GM19372 (cell line): ENCODE data around the gene INPP4A.

Experiments used
- ATAC-seq: cut with Tn5 transposase; IDR thresholded peaks from one replicate; pipeline ENCODE4 v1.9.1; 2021; ENCODE audit warnings: mild to moderate bottlenecking, low read depth, moderate library complexity; ENCODE audit not compliant: unreplicated experiment

Gene INPP4A

DNA sequence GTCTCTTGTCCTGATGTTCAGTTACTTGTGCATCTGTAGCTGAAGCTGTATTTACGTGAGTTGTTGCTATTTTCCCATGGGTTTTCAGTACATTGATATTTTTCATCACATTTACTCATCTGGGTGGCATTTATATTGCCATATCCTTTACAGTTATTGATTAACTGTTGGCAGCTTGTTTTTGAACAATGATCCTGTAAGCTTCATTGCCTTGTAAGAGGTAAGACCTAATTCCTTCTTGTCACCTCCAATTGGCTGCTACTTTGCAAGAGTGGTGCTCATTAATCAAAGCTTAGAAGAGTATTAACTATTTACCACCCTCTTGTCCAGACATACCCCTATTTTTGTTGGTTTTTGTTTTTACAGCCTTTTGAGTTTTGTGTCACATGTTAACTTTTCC lies 88.9 kb downstream of the INPP4A start:
- ATAC-seq, result no peak

DNA sequence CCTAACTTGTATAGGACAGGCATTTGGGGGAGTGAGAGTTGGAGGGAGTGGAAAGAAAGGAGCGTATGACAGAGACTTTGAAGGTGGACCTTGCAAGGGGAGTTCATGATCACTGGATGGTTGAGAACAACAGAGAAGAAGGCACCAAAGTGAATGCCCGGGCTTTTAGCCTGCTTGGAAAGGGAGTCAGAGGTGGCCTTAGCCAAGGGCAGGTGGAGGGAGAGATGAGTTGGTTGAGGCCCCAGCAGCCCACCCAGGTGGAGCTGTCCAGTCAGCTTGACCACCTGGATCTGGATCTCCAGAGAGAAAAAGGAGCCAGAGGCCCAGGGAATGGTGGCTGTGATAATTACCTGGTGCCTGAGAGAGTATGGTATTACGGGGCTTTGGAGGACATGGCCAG lies 90.1 kb downstream of the INPP4A start:
- no peak for ATAC-seq

DNA sequence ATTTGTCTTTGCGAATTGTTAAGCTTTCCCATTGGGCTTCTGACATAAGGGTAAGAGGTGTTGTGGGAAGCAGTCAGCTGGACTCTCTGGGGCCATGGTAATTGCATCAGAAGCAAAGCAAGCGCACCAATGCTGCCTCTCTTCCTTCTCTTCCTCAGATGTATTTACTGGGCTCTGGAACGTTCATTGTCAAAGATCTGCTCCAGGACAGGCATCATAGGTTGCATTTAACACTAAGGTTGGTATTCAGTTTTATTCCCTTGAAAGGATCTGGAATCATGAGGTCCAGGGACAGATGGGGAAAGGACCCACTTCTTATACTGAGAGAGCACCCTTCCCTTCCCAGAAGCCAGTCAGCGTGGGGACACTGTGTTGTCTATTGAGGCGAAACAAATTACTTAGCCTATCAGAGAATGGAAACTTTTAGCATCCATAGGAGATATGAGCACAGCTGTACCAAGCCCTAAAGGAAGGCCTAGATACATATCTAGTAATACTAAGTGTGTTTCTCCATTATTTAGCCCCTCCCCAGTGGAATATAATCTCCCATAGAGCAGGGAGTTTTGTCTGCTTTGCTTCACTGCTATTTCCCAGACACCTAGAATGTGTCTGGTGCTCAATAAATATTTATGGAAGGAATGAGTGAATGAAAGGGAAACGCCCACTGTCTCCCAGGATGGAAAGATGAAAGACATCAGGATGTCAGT lies 91.5 kb downstream of the INPP4A start:
- no peak for ATAC-seq

DNA sequence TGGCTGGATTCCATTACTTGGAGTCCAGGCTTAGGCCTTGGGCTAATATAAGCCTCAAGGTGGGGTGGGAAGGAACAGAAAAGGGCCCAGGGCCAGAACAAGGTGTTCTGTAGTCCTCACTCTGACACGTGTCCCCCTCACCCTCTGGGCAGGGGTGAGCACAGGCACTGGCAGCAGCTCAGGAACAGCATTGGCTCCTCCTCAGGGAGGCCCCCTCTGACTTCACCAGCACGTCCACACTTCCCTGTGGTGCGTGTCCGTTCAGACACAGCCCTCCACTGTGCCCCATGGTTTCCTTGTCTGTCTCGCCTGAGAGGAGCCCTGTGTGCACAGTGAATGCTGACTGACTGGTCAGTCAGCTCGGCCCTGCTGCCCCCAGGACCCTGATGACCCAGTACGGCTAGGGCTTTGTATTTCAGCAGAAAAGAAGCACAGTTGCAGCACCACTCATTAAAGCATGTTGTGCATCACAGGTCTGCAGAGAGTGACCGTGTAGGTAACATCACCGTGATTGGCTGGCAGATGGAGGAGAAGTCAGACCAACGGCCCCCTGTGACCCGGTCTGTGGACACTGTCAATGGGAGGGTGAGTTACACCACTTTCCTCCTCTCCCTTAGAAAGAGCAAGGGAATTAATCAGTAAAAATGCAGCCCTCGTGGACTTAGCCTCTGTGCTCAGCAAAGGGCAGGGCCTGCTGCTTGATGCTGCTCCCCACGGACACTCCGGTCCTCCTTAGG lies 92.9 kb downstream of the INPP4A start:
- ATAC-seq, result no peak

DNA sequence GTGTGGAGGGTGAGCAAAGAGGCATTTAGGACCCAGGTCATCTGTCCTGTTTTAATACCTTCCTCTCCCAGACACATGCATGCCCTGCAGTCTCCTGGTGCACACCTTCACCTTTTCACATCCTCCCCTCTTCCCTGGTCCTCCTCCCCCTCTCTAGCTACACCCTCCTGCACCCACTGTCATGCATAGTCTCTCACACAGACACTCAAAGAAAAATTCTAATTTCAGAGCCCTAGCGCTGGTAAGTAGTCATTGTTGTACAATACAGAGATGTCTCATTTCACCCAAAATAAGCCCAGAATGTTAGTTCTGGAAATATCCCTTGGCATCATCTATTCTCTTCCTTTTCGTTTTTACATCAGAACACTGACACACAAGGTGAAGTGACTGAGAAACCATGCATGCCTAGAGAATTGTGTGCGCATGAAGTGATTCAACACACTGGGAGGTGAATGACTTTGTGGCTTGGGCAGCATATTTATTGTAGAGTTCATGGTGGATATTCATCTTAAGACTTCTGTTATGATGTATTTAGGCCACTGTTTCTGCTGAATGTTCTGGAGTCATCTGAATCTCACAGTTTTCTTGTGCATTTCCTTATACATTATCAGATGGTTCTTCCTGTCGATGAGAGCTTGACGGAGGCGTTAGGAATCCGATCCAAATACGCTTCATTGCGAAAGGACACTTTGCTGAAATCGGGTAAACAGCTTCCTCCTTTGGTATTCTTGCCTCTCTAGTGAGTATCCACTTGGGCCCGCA lies 93.8 kb downstream of the INPP4A start:
- no peak for ATAC-seq

DNA sequence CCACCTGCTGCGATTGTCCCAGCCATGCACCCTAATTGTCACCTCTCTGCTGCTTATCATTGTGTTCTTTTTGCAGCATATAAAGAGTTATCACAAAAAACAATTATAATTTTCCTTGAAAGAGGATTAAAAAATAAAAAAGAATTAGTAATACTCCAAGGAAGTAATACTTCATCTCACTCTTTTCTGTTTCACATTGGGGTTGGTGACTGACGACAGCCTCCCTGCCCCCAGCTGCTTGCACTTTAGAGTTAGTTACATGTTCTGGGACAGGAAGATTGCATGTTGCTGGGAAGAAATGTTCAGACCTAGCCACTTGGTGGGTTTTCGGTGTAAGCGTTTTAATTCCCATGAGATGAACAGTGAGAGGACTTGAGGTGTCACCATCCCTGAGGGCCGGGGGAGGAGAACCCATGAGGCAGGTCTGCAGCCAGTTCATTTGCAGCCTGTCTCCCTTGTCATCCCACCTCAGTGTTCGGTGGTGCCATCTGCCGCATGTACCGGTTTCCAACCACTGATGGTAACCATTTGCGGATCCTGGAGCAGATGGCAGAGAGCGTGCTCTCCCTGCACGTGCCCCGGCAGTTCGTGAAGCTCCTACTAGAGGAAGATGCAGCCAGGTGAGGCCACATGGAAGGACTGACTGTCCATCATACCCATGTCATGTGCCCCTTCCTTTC lies 94.5 kb downstream of the INPP4A start:
- no peak for ATAC-seq

DNA sequence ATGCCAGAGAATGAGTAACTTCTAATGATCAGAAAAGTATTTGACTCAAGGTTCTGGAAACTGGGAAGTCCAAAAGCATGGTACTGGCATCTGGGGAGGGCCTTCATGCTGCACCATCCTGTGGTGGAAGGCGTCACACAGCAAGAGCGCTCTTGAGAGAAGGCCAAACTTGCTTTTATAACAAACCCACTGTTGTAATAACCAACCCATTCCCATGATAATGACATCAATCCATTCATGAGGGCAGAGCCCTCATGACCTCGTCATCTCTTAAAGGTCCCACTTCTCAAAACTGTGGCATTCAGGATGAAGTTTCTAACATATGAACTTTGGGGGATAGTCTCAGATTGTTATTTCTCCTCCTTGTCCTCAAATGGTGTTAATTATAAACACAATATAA lies 95.9 kb downstream of the INPP4A start:
- no peak for ATAC-seq

DNA sequence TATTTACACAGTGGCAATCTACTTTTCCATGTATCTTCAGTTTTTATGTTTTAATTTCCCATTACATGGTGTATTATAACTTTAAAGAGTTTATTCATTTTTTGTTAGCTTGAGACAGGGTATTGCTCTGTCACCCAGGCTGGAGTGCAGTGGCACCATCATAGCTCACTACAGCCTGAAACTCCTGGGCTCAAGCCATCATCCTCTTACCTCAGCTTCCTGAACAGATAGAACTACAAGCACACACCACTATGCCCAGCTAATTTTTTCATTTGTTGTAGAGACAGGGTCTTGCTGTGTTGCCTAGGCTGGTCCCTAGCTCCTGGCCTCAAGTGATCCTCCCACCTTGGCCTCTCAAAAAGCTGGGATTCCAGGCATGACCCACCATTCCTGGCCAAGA lies 96.8 kb downstream of the INPP4A start:
- ATAC-seq, result no peak

DNA sequence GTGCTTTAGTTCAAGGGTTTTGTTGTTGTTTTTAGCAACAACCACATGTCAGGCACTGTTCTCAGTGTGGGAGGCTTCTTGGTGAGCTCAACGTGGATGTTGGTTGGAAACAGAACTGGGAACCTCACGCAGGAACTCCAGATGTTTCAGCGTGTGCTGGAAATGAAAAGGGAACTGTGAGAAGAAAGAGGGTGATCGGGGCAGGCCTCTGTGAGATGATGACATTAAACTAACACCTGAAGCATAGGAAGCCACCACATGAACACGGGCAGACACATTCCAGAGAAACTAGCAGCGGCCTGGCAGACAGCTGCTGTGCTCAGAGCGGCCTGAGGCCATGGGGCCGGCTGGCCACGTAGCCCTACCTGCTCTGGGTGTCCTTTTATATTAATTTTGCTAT lies 97.2 kb downstream of the INPP4A start:
- no peak for ATAC-seq

DNA sequence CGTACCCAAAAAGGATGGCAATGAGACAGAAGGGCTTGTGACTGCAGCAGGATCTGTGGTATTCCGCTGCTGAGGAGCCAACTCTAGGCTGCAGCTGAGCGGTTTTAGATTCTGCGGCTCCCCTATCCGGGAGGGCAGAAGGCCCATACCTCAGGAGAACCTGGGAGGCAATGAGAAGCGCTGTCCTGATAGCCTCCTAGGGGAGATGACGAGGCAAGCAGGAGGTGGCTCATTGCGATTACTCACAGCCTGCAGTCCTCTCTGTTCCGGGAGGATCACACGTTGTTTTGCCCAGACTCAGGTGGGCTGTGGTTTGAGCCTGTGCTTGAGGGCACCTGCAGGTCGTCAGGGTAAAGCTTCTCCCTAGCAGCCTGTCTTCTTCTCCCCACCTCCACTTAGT lies 98.6 kb downstream of the INPP4A start:
- ATAC-seq, result no peak

DNA sequence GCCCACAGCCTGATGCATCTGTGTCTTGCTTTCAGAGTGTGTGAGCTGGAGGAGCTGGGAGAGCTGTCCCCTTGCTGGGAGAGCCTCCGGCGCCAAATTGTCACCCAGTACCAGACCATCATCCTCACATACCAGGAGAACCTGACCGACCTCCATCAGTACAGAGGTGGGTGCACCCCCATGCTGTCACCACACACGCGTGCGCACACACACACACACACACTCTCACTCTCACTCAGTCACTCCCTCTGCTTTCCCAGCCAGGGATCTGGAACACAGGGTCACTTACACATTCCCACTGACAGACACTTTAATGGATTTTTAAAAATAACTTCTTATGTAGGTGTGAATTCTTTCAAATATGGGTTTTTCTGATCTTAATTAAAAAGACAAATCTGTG lies 99.2 kb downstream of the INPP4A start:
- no peak for ATAC-seq

DNA sequence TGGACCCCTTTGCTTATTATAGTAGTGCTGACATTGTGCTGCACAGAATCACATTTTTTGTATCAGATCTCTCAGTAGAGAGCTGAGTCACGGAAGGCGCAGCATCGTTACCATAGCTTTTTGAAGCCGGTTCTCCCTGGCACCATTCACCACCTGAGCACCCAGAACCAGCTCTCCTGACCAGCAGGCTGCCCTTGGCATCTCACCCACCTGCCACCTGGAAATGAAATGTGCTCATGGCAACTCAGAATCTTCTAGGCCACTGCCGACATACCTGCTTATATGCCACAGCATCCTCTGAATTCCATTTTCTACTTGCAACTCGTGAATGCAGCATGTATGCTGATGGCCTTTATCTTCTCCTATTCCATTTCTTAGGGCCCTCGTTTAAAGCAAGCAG lies 100.9 kb downstream of the INPP4A start:
- ATAC-seq, result no peak

DNA sequence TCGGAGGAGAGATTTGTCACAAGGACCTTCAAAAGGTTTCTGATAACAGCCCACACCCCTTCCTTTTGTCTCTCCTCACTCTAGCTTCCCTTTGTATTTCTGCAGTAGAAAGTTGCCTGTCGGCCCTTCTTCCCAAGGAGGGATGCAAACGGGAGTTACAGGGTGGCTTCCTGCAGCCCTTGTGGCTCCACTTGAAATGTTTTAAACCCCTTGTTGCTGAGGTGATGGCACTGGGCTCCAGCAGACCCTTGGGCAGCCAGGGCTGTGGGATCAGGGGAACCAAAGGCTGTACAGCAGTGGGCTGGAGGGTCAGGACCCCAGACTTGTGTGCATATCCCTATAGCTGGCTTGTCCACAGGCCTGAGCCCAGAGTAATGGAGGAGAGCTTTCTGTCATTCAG lies 101.5 kb downstream of the INPP4A start:
- no peak for ATAC-seq

DNA sequence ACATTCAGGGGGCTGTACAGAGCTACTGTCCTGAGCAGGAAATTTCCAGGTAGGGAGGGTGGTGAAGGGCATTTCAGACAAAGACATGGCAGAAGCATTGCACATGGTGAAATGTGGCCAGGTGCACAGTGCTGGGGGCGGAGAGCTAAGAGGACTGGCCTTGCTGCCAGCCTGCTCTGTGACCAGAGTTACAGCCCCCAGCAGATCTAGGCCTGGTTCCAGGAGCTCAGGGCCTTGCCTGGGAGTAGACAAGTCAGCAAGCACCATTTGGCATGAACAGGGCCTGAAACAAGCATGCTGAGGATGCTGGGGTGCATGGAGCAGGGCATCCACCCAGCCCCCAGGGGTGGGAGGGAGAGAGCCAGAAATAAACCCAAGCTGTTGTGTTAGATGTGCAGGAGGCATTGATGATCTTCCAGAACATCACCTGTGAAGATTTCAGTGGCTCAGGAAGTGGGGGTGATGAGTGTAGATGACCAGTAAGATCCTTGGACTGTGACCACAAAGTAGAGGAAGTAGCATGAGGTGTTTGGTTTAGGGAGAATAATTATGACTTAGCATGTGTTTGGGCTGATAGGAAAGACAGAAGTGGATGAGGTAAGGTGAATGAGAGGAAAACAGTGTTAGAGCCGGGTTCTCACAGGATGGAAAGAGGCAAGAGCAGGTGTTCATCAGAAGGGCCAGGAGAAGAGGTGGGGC lies 102.6 kb downstream of the INPP4A start:
- no peak for ATAC-seq

DNA sequence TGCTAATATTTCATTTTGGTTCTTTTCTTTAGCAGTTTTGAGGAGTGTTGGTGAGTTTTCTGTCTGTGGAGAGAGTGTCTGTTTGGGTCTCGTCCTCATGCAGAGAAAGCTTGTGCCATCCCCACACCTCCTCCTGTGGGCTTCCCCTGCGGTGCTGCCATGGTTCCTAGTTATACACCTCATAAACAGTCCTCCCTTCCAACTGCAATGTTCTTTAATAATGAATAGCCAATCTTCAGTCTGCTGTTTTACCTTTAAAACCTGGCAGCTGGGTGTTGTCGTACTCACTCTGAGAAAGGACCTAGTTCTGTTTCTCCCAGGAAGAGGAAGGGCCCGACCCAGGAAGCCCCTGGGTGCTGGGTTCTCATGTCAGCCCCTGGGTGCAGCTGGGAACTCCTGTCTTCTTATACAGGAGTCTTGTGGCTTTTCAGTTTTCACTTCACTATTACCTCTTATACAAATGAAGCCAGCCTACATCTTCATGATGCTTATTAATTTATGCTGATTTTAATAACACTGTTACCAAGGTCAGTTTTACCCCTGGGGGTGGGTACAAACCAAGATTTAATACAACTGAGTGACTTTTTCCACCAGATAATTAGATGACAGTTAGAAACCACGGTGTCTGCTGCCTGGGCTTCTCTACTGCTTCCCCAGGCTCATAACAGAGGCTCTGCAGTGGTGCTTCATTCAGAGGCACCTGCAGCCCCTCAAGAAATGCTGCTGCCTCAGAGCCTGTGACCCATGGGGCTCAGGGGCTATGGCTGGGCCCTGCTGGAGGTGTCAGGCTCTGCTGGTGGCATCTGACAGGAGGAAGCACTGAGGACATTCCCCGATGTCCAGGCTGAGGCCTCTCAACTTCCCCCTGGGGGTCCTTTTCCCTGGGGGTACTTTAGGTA lies 104.5 kb downstream of the INPP4A start:
- ATAC-seq, result peak; percentile 47

DNA sequence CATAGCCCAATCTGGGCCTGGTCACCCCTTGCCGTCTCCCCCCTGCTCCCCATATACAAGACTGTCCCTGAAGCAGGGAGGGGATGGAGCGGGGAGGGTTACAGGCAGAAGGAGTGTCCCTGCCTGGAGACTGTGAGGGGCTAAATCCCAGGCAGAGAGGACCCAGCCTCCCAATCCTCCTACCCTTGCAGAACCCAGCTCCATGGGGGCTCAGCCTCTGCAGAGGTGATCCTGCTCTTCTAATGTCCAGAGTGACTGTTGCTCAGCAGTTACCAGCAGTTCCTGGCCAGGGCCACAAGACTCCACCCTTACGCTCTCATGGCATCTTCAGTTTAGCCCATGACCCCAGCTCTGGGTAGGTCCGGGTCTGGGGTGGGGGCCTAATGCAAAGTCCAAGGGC lies 105.5 kb downstream of the INPP4A start:
- ATAC-seq, result no peak

DNA sequence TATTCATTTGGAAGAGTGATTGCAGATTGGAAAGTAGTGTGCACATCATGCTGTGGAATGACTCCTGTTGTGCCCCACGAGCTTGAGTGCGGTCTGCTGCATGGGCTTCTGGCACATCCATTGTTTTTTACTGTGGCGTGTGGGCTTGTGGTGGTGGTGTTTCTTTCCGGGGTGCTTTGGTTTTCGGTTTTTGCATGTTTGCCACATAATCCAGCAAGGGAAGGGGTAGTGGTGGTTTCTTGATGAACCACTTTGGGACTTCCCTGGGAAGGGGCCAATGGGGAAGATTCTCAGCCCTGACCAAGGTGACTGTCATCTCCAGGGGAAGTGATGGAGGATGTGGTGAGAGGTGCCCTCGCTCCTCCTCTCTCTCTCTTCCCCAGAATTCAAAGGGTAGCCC lies 106.7 kb downstream of the INPP4A start:
- ATAC-seq, result no peak

DNA sequence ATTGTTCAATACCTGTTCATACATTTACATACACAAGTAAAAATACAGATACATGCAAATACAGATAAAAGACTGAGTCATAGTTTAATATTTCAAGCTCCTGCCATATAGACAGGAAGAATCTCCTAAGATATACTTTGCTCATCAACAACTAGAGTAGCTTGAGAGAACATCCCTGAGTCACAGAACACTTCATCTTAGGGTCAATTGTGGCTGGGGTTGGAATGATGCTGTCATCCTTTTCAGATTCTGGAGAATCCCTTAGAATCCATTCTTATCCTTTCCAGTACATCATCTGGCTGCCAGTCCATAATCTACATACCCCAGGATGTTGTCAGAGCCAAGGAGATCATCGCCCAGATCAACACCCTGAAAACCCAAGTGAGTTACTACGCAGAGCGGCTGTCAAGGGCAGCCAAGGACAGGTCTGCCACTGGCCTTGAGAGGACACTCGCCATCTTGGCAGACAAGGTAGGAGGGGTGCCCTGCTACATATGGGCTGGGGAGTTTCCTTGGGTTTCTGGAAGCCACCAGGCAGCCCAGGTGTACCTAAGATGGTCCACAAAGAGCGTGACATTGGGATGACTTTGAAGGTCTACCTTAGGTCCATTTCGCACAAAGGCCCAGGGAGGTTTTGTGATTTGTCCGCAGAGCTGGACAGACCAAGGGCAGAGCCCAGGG lies 108.0 kb downstream of the INPP4A start:
- ATAC-seq, result no peak
